T-helper 1 cell treated with Interleukin-12 subunit alpha and Interleukin-12 subunit beta and Interleukin-4 antibody, amounts not matched to agents 30 μg/mL and 1 μg/mL, for 36 hours (primary cell): ENCODE data around the gene SLIT3.

Experiments used
- H3K27ac Mint-ChIP-seq: one replicate; pipeline ENCODE4 v1.8.0; 2021; ENCODE audit warnings: mild to moderate bottlenecking, mixed read lengths
- H3K27me3 Mint-ChIP-seq: one replicate; pipeline ENCODE4 v1.8.0; 2021; ENCODE audit warnings: low read depth, mixed read lengths
- H3K36me3 Mint-ChIP-seq: one replicate; pipeline ENCODE4 v1.8.0; 2021; ENCODE audit warnings: low read depth, mixed read lengths
- H3K4me1 Mint-ChIP-seq: one replicate; pipeline ENCODE4 v1.8.0; 2021; ENCODE audit warnings: low read depth, mixed read lengths
- H3K4me3 Mint-ChIP-seq: one replicate; pipeline ENCODE4 v1.8.0; 2021; ENCODE audit warnings: mild to moderate bottlenecking, moderate library complexity, mixed read lengths
- H3K9me3 Mint-ChIP-seq: one replicate; pipeline ENCODE4 v1.8.0; 2021; ENCODE audit warnings: mixed read lengths

The SLIT3 gene

GRCh38 chr5:169175733-169176132 is 125.2 kb downstream of the SLIT3 start:
- Mint-ChIP-seq H3K27ac (no peak overlapping the region), H3K9me3 (no peaks in the 10 kb centered on the region), H3K36me3 (no peaks in the 10 kb centered on the region), H3K27me3 (no peaks in the 10 kb centered on the region), H3K4me3 (no peak overlapping the region), H3K4me1 (no peaks in the 10 kb centered on the region)

- no peak overlapping the region for H3K27ac Mint-ChIP-seq
- no peaks in the 10 kb centered on the region for H3K9me3 Mint-ChIP-seq
- no peaks in the 10 kb centered on the region for H3K27me3 Mint-ChIP-seq
- no peak overlapping the region for H3K4me3 Mint-ChIP-seq
- no peaks in the 10 kb centered on the region for H3K4me1 Mint-ChIP-seq
- H3K36me3 Mint-ChIP-seq = no peaks in the 10 kb centered on the region
Observed at GRCh38 chr5:169174923-169175322, 126.0 kb downstream of the SLIT3 start.

- Mint-ChIP-seq H3K9me3 (no peaks in the 10 kb centered on the region), H3K27me3 (no peaks in the 10 kb centered on the region), H3K4me3 (no peak overlapping the region), H3K4me1 (no peaks in the 10 kb centered on the region), H3K36me3 (no peaks in the 10 kb centered on the region), H3K27ac (no peak overlapping the region)
Observed at GRCh38 chr5:169173372-169173771, 127.6 kb downstream of the SLIT3 start.

- H3K36me3 Mint-ChIP-seq = no peaks in the 10 kb centered on the region
- H3K27me3 Mint-ChIP-seq = no peaks in the 10 kb centered on the region
- no peaks in the 10 kb centered on the region for H3K9me3 Mint-ChIP-seq
- no peak overlapping the region for H3K4me3 Mint-ChIP-seq
- no peaks in the 10 kb centered on the region for H3K4me1 Mint-ChIP-seq
- H3K27ac Mint-ChIP-seq = no peak overlapping the region
Observed at GRCh38 chr5:169171515-169171914, 129.4 kb downstream of the SLIT3 start.

GRCh38 chr5:169169783-169170182 is 131.2 kb downstream of the SLIT3 start:
- no peak overlapping the region for H3K27ac Mint-ChIP-seq
- H3K9me3 Mint-ChIP-seq = no peaks in the 10 kb centered on the region
- H3K4me3 Mint-ChIP-seq = no peak overlapping the region
- no peaks in the 10 kb centered on the region for H3K36me3 Mint-ChIP-seq
- no peaks in the 10 kb centered on the region for H3K27me3 Mint-ChIP-seq
- H3K4me1 Mint-ChIP-seq = no peaks in the 10 kb centered on the region

GRCh38 chr5:169168280-169168679 is 132.7 kb downstream of the SLIT3 start:
- Mint-ChIP-seq H3K4me1 (no peaks in the 10 kb centered on the region), H3K36me3 (no peaks in the 10 kb centered on the region), H3K27me3 (no peaks in the 10 kb centered on the region), H3K27ac (no peak overlapping the region), H3K4me3 (no peak overlapping the region), H3K9me3 (no peaks in the 10 kb centered on the region)

- Mint-ChIP-seq H3K27me3 (no peaks in the 10 kb centered on the region), H3K27ac (no peak overlapping the region), H3K9me3 (peaks cover 4% of the 10 kb centered on the region), H3K4me3 (no peak overlapping the region), H3K36me3 (no peaks in the 10 kb centered on the region), H3K4me1 (no peaks in the 10 kb centered on the region)
Observed at GRCh38 chr5:169166078-169166477, 134.9 kb downstream of the SLIT3 start.

- Mint-ChIP-seq H3K4me1 (no peaks in the 10 kb centered on the region), H3K9me3 (peaks cover 4% of the 10 kb centered on the region), H3K4me3 (no peak overlapping the region), H3K27me3 (no peaks in the 10 kb centered on the region), H3K36me3 (no peaks in the 10 kb centered on the region), H3K27ac (no peak overlapping the region)
Observed at GRCh38 chr5:169165052-169165451, 135.9 kb downstream of the SLIT3 start.

GRCh38 chr5:169164481-169164925 is 136.4 kb downstream of the SLIT3 start:
- peaks cover 8% of the 10 kb centered on the region for H3K9me3 Mint-ChIP-seq
- no peak overlapping the region for H3K4me3 Mint-ChIP-seq
- H3K27me3 Mint-ChIP-seq = no peaks in the 10 kb centered on the region
- H3K27ac Mint-ChIP-seq = no peak overlapping the region
- H3K36me3 Mint-ChIP-seq = no peaks in the 10 kb centered on the region
- no peaks in the 10 kb centered on the region for H3K4me1 Mint-ChIP-seq

GRCh38 chr5:169162407-169162806 is 138.5 kb downstream of the SLIT3 start:
- Mint-ChIP-seq H3K4me1 (no peaks in the 10 kb centered on the region), H3K27me3 (no peaks in the 10 kb centered on the region), H3K9me3 (peaks cover 23% of the 10 kb centered on the region), H3K36me3 (no peaks in the 10 kb centered on the region), H3K4me3 (no peak overlapping the region), H3K27ac (no peak overlapping the region)

- H3K4me3 Mint-ChIP-seq = no peak overlapping the region
- H3K9me3 Mint-ChIP-seq = peaks cover 27% of the 10 kb centered on the region
- H3K27me3 Mint-ChIP-seq = no peaks in the 10 kb centered on the region
- no peaks in the 10 kb centered on the region for H3K36me3 Mint-ChIP-seq
- H3K27ac Mint-ChIP-seq = no peak overlapping the region
- no peaks in the 10 kb centered on the region for H3K4me1 Mint-ChIP-seq
Observed at GRCh38 chr5:169161022-169161680, 139.8 kb downstream of the SLIT3 start.

GRCh38 chr5:169160405-169160901 is 140.5 kb downstream of the SLIT3 start:
- no peak overlapping the region for H3K27ac Mint-ChIP-seq
- no peaks in the 10 kb centered on the region for H3K36me3 Mint-ChIP-seq
- H3K27me3 Mint-ChIP-seq = no peaks in the 10 kb centered on the region
- H3K4me3 Mint-ChIP-seq = no peak overlapping the region
- H3K4me1 Mint-ChIP-seq = no peaks in the 10 kb centered on the region
- peaks cover 27% of the 10 kb centered on the region for H3K9me3 Mint-ChIP-seq

GRCh38 chr5:169158764-169159163 is 142.2 kb downstream of the SLIT3 start:
- no peaks in the 10 kb centered on the region for H3K4me1 Mint-ChIP-seq
- no peaks in the 10 kb centered on the region for H3K27me3 Mint-ChIP-seq
- no peak overlapping the region for H3K4me3 Mint-ChIP-seq
- H3K36me3 Mint-ChIP-seq = no peaks in the 10 kb centered on the region
- H3K27ac Mint-ChIP-seq = no peak overlapping the region
- H3K9me3 Mint-ChIP-seq = peaks cover 27% of the 10 kb centered on the region

GRCh38 chr5:169157064-169157463 is 143.9 kb downstream of the SLIT3 start:
- Mint-ChIP-seq H3K27me3 (no peaks in the 10 kb centered on the region), H3K4me1 (no peaks in the 10 kb centered on the region), H3K27ac (no peak overlapping the region), H3K36me3 (no peaks in the 10 kb centered on the region), H3K9me3 (peaks cover 27% of the 10 kb centered on the region), H3K4me3 (no peak overlapping the region)

GRCh38 chr5:169154679-169155078 is 146.3 kb downstream of the SLIT3 start:
- peaks cover 20% of the 10 kb centered on the region for H3K9me3 Mint-ChIP-seq
- H3K4me3 Mint-ChIP-seq = no peak overlapping the region
- no peaks in the 10 kb centered on the region for H3K27me3 Mint-ChIP-seq
- H3K27ac Mint-ChIP-seq = no peak overlapping the region
- H3K36me3 Mint-ChIP-seq = no peaks in the 10 kb centered on the region
- H3K4me1 Mint-ChIP-seq = no peaks in the 10 kb centered on the region

- Mint-ChIP-seq H3K4me3 (no peak overlapping the region), H3K9me3 (peaks cover 14% of the 10 kb centered on the region), H3K27ac (no peak overlapping the region), H3K4me1 (no peaks in the 10 kb centered on the region), H3K36me3 (no peaks in the 10 kb centered on the region), H3K27me3 (no peaks in the 10 kb centered on the region)
Observed at GRCh38 chr5:169153405-169153804, 147.5 kb downstream of the SLIT3 start.
